Activated T-cell treated with anti-CD3 and anti-CD28 coated beads, Interleukin-2, amount 50 U/mL, for 24 hours (primary cell): ENCODE measurements around the gene STX2.
"Not testable (repeated sequence)": the region's sequence is repeated elsewhere in the genome, so short reads cannot be mapped to it uniquely, and the experiment has no call there.

Experiments used
- DNase-seq: peaks from one replicate; pipeline ENCODE4 v3.0.0-alpha.2; 2020
- H3K27ac Mint-ChIP-seq: 2 replicates; pipeline ENCODE4 v1.8.0; 2020; ENCODE audit warnings: mild to moderate bottlenecking, mixed read lengths
- H3K27me3 Mint-ChIP-seq: 2 replicates; pipeline ENCODE4 v1.8.0; 2020; ENCODE audit warnings: mixed read lengths
- H3K36me3 Mint-ChIP-seq: 2 replicates; pipeline ENCODE4 v1.8.0; 2020; ENCODE audit warnings: low read depth, mixed read lengths
- H3K4me1 Mint-ChIP-seq: 2 replicates; pipeline ENCODE4 v1.8.0; 2020; ENCODE audit warnings: low read depth, mixed read lengths
- H3K4me3 Mint-ChIP-seq: 2 replicates; pipeline ENCODE4 v1.8.0; 2020; ENCODE audit warnings: mild to moderate bottlenecking, moderate library complexity, mixed read lengths
- H3K9me3 Mint-ChIP-seq: 2 replicates; pipeline ENCODE4 v1.8.0; 2020; ENCODE audit warnings: mixed read lengths

STX2 gene

GRCh38 chr12:130850418-130851021 is 11.5 kb upstream of the STX2 start:
- Mint-ChIP-seq H3K4me3 (no peak overlapping the region), H3K27ac (no peak overlapping the region), H3K9me3 (no peaks in the 10 kb centered on the region), H3K36me3 (no peaks in the 10 kb centered on the region), H3K27me3 (peaks cover 11% of the 10 kb centered on the region), H3K4me1 (no peaks in the 10 kb centered on the region)
- no peak for DNase-seq

DNA sequence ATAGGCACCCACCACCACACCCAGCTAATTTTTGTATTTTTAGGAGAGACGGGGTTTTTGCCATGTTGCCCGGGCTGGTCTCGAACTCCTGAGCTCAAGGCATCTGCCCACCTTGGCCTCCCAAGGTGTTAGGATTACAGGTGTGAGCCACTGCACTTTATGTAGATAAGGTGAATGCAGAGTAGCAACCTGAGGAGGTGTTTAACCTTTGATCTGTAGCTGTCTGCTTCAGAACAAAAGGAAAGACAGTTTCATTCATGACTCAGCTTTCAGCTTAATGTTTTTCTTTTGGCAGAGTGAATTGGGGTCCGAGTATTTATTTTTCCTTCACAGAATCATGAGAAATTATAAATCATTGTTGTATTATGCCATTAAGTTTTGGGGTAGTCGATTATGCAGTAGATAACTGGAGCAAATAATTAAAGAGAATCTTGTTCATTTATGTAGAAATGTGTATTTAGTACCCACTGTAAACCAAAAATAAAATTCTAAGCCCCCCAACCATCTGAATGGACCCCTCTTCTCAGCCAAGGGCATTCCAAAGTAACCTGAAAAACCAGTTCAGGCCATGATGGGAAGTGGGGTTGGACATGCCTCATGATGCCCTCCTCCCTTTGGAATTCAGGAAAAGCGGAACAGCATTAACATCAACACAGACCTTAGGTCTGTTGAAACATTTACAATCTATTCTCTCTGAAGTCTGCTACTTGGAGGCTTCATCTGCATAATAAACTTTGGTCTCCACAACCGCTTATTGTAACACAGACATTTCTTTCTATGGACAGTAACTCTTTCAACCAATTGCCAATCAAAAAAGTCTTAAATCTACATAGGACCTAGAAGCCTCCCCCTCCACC is 10.7 kb upstream of the STX2 start:
- no peaks in the 10 kb centered on the region for H3K36me3 Mint-ChIP-seq
- H3K4me3 Mint-ChIP-seq = no peak overlapping the region
- no peak overlapping the region for H3K27ac Mint-ChIP-seq
- no peak for DNase-seq
- no peaks in the 10 kb centered on the region for H3K4me1 Mint-ChIP-seq
- H3K27me3 Mint-ChIP-seq = peaks cover 7% of the 10 kb centered on the region
- no peaks in the 10 kb centered on the region for H3K9me3 Mint-ChIP-seq

- not testable (repeated sequence) for H3K27ac Mint-ChIP-seq, DNase-seq, H3K4me3 Mint-ChIP-seq, H3K4me1 Mint-ChIP-seq, H3K27me3 Mint-ChIP-seq, H3K36me3 Mint-ChIP-seq, H3K9me3 Mint-ChIP-seq
Measured at GRCh38 chr12:130848785-130849305, 9.8 kb upstream of the STX2 start.

GRCh38 chr12:130848105-130848504 is 9.1 kb upstream of the STX2 start:
- not testable (repeated sequence) for H3K27me3 Mint-ChIP-seq, H3K4me3 Mint-ChIP-seq, H3K4me1 Mint-ChIP-seq, H3K36me3 Mint-ChIP-seq, H3K9me3 Mint-ChIP-seq, H3K27ac Mint-ChIP-seq, DNase-seq

GRCh38 chr12:130847112-130847511 is 8.1 kb upstream of the STX2 start:
- H3K27ac Mint-ChIP-seq = no peak overlapping the region
- no peaks in the 10 kb centered on the region for H3K4me1 Mint-ChIP-seq
- no peak for DNase-seq
- H3K36me3 Mint-ChIP-seq = no peaks in the 10 kb centered on the region
- H3K9me3 Mint-ChIP-seq = no peaks in the 10 kb centered on the region
- H3K27me3 Mint-ChIP-seq = peaks cover 3% of the 10 kb centered on the region
- no peak overlapping the region for H3K4me3 Mint-ChIP-seq

DNA sequence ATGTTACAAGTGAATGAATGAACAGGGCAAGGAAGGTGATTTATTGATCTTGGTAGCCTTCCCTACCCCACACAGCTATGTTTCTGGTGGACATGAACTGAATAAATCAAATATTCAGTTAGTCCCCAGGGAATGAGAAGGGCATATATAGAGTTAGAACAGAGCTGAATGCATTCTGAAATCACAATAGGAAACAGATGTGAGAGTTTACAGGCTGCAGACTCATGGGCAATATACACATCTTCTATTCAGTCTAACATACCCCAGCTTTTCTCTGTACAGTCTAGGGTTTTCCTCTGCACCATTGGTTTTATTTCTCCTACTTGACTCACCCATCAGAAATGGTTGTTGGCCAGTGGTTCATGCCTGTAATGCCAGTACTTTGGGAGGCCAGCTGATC is 7.3 kb upstream of the STX2 start:
- Mint-ChIP-seq H3K9me3 (no peaks in the 10 kb centered on the region), H3K27ac (no peak overlapping the region), H3K4me1 (no peaks in the 10 kb centered on the region), H3K27me3 (peaks cover 3% of the 10 kb centered on the region), H3K4me3 (no peak overlapping the region), H3K36me3 (no peaks in the 10 kb centered on the region)
- DNase-seq = no peak

DNA sequence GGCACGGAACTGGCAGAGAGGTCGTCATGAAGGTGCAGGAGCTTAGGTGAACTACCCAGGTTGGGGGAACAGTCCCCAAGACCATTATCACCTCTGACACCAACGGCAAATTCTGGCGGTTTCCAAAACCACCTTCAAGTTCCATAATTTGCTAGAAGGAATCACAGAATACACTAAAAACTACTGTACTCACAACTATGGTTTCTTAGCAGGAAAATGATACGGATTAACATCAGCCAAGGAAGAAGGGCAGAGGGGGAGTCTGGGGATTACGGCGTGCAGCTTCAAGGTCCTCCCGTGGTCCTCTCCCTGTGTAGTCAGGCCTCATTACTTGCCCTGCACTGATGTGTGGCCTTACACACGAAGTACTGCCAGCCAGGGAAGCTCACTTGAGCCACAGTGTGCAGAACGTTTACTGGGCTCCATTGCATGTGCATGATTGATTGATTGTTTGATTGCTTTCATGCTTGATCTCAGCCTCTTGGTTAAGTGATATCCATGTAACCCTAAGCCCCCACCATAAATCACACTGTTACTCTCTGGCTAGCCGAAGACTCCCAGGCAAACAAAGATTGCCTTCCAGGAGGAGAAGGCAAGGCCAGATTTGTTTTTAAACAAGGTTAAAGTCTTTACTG is 837 bp upstream of the STX2 start:
- peaks cover 34% of the 10 kb centered on the region for H3K4me1 Mint-ChIP-seq
- peak overlapping the region; percentile 75 for H3K4me3 Mint-ChIP-seq
- peak overlapping the region; percentile 69 for H3K27ac Mint-ChIP-seq
- H3K27me3 Mint-ChIP-seq = no peaks in the 10 kb centered on the region
- H3K9me3 Mint-ChIP-seq = no peaks in the 10 kb centered on the region
- peaks cover 15% of the 10 kb centered on the region for H3K36me3 Mint-ChIP-seq
- DNase-seq = no peak

DNA sequence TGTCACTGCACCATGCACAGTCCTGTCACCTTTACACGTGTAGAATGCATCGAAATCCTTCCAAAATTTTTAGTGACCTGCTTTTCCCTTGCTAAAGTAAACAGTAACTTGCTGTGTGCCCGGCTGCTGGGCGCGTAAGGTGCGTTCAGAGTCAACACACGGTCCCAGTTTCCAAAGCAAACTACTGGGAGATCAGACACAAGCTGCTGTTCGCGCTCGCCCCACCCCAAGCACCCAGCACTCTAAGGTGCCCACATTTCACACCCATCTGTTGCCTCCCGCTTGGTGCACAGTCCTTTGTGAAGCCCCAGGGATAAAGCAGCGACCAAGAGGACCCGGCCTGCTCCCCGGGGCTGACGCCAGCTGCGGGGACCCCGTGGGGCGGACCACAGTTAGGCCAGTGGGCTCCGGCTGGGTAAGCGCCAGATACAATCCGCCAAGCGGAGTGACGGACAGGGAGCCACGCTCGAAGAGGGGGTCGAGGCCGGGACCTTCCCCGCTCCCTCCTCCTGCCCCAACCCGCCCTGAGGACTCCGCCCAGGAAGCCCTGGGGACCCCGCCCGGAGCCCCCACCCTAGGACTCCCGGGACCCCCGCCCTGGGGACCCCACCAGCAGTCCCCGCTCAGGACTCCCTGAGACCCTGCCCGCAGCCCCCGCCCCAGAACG is 633 bp downstream of the STX2 start:
- Mint-ChIP-seq H3K4me1 (peaks cover 37% of the 10 kb centered on the region), H3K4me3 (peak overlapping the region; percentile 88), H3K36me3 (peaks cover 23% of the 10 kb centered on the region), H3K27ac (peak overlapping the region; percentile 71), H3K27me3 (no peaks in the 10 kb centered on the region), H3K9me3 (no peaks in the 10 kb centered on the region)
- peak; percentile 71 for DNase-seq

GRCh38 chr12:130835436-130835835 is 3.6 kb downstream of the STX2 start:
- H3K4me3 Mint-ChIP-seq = no peak overlapping the region
- H3K27me3 Mint-ChIP-seq = no peaks in the 10 kb centered on the region
- H3K27ac Mint-ChIP-seq = no peak overlapping the region
- peaks cover 25% of the 10 kb centered on the region for H3K36me3 Mint-ChIP-seq
- peaks cover 51% of the 10 kb centered on the region for H3K4me1 Mint-ChIP-seq
- DNase-seq = no peak
- no peaks in the 10 kb centered on the region for H3K9me3 Mint-ChIP-seq

DNA sequence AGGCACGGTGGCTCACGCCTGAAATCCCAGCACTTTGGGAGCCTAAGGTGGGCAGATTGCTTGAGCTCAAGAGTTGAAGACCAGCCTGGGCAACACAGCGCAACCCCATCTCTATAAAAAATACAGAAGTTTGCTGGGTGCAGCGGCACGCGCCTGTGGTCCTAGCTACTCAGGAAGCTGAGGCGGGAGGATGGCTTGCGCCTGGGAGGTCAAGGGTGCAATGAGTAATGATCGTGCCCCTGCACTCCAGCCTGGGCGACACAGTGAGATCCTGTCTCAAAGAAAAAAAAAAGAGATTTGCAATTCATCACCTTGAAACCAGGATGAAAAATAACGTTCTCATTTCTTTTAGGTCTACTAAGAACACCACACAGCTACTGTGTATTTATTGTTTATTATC is 4.0 kb downstream of the STX2 start:
- Mint-ChIP-seq H3K27ac (no peak overlapping the region), H3K4me1 (peaks cover 49% of the 10 kb centered on the region), H3K4me3 (no peak overlapping the region), H3K9me3 (no peaks in the 10 kb centered on the region), H3K36me3 (peaks cover 25% of the 10 kb centered on the region), H3K27me3 (no peaks in the 10 kb centered on the region)
- DNase-seq = no peak

DNA sequence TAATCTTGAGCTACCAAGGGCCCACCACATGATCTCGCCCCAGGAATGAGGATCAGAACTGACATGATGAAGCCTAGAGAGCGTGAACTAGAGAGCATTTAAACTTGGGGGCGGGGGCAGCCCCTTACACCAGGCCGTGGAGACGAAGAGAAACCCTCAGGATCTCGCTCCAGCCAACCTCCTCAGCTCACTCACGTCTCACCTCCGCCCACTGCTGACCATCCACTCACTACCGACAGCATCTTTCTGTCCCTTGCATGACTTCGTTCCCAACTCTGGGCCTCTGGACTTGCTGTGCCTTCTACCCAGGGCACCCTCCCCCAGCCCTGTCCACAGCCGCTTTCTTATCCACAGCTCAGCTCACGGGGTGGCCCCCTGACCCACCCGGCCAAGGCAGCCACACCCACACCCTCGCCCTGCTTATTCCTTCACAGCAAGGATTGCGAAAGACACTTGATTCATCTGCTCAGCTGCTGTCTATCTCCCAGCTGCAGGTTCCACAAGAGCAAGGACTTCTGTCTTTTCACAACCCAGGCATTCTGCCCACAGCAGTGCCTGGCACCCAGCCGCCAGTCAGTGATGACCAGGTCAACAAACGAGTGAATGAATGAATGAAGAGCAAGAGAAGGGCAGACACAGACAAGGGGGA is 6.4 kb downstream of the STX2 start:
- DNase-seq = no peak
- Mint-ChIP-seq H3K4me3 (no peak overlapping the region), H3K4me1 (peaks cover 38% of the 10 kb centered on the region), H3K9me3 (no peaks in the 10 kb centered on the region), H3K36me3 (peaks cover 23% of the 10 kb centered on the region), H3K27ac (peak overlapping the region; percentile 11), H3K27me3 (no peaks in the 10 kb centered on the region)

DNA sequence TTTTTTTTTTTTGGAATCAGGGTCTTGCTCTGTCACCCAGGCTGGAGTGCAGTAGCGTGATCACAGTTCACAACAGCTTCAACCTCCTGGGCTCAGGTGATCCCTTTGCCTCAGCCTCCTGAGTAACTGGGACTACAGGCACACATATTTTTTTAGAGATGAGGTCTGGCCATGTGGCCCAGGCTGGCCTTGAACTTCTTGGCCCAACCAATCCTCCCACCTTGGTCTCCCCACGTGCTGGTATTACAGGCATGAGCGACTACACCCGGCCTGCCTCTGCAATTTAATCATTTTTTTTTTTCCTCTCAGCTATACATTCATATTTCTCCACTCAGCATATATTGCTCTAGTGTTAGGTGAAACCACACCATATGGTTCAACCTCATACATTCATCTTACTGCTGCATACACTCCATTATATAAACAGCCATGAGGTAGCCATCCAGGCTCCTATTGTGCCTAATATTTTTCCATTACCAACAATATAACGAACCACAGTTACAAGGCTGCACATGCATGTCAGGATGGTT is 7.1 kb downstream of the STX2 start:
- Mint-ChIP-seq H3K4me1 (peaks cover 41% of the 10 kb centered on the region), H3K9me3 (no peaks in the 10 kb centered on the region), H3K36me3 (peaks cover 26% of the 10 kb centered on the region), H3K4me3 (no peak overlapping the region), H3K27ac (no peak overlapping the region), H3K27me3 (no peaks in the 10 kb centered on the region)
- no peak for DNase-seq

DNA sequence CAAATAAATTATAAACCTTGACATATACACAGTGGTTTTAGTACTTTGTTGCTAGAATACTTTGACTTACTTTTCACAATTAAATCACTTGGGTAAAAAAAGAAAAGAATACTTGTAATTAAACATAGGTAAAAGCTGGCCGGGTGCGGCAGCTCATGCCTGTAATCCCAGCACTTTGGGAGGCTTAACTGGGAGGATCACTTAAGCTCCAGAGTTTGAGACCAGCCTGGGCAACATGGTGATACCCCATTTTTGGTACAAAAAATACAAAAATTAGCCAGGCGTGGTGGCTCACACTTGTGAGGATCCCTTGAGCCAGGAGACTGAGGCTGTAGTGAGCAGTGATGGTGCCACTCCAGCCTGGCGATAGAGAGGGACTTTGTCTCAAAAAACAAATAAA is 7.8 kb downstream of the STX2 start:
- Mint-ChIP-seq H3K27me3 (no peaks in the 10 kb centered on the region), H3K27ac (no peak overlapping the region), H3K36me3 (peaks cover 22% of the 10 kb centered on the region), H3K4me3 (no peak overlapping the region), H3K9me3 (no peaks in the 10 kb centered on the region), H3K4me1 (peaks cover 36% of the 10 kb centered on the region)
- DNase-seq = no peak

- DNase-seq = no peak
- Mint-ChIP-seq H3K4me3 (no peak overlapping the region), H3K9me3 (no peaks in the 10 kb centered on the region), H3K4me1 (peaks cover 34% of the 10 kb centered on the region), H3K27ac (no peak overlapping the region), H3K36me3 (peaks cover 27% of the 10 kb centered on the region), H3K27me3 (no peaks in the 10 kb centered on the region)
Measured at GRCh38 chr12:130830246-130830551, 8.9 kb downstream of the STX2 start.
